Esophagus squamous epithelium (tissue), 5 donors: Measurements from ENCODE around the gene PAGR1. TPM values are rescaled to one million over a fixed set of nuclear protein-coding genes. Genes with fewer than 3 reads are reported as not detected.

Experiments
- DNase-seq: peaks from one replicate; lab custom pipeline; 2025; lab: John Stamatoyannopoulos, UW
- H3K27ac ChIP-seq, 4 donors: fragments of 200-600 bp; sonication (generic); one replicate each; pipeline ENCODE4 v1.5.1; 2016 to 2019; ENCODE audit warnings: mild to moderate bottlenecking in 1 of 4
- H3K27me3 ChIP-seq, 4 donors: fragments of 200-600 bp; sonication (generic); 1 replicate in 3 of 4; 2 replicates in 1 of 4; pipeline versions ENCODE4 v1.5.1 to v1.6.0; 2017 to 2021; ENCODE audit warnings: antibody characterized with exemption in 1 of 4
- H3K36me3 ChIP-seq, 3 donors: fragments of 200-600 bp; sonication (generic); one replicate each; pipeline ENCODE4 v1.5.1; 2016 to 2019
- H3K4me1 ChIP-seq, 3 donors: fragments of 200-600 bp; sonication (generic); one replicate each; pipeline ENCODE4 v1.5.1; 2017 to 2019
- H3K4me3 ChIP-seq, 4 donors: fragments of 200-600 bp; sonication (generic); 1 replicate in 3 of 4; 2 replicates in 1 of 4; pipeline ENCODE4 v1.5.1; 2016 to 2019; ENCODE audit warnings: mild to moderate bottlenecking in 2 of 4, moderate library complexity in 1 of 4
- H3K9me3 ChIP-seq, 3 donors: fragments of 200-600 bp; sonication (generic); one replicate each; pipeline ENCODE4 v1.5.1; 2016 to 2019
- POLR2A ChIP-seq, 4 donors: fragments of 450-650 bp; IDR thresholded peaks; one replicate each; pipeline ENCODE4 v1.6.1; 2017; ENCODE audit warnings: antibody characterized with exemption in 4 of 4, mild to moderate bottlenecking in 4 of 4, moderate library complexity in 3 of 4
- WGBS, 2 donors: methylation state at CpG; one replicate each; pipeline ENCODE4 v1.1.5; 2018; 5-methylcytosine and 5-hydroxymethylcytosine counted together
- intact Hi-C: fragments of 100-400 bp; cut with DNase I; formaldehyde crosslinking; loops from one replicate; pipeline ENCODE4 v1.15.0; 2022
- total RNA-seq, 4 donors: library from RNA; depleted of rRNA; stranded (reverse); fragments of >200 nt; gene quantifications; one replicate each; pipeline ENCODE4 v1.1.0, GENCODE V29; 2016
- TF ChIP-seq, protein P1 (sequence below), 6 experiments: fragments of 450-650 bp in 4 of 6; fragments of 200-600 bp in 2 of 6; sonication (generic) in 2 of 6; IDR thresholded peaks; one replicate each; pipeline ENCODE4 v1.5.1; 2016 to 2019; ENCODE audit warnings: antibody characterized with exemption in 6 of 6, mild to moderate bottlenecking in 4 of 6, moderate library complexity in 4 of 6
- donor health status: DM: yes; HTN: yes; CAD: no.

PAGR1 gene
- total RNA-seq, 4 donors from 2014 or later, result 25.4 to 37.6 (median 32.8) TPM

DNA sequence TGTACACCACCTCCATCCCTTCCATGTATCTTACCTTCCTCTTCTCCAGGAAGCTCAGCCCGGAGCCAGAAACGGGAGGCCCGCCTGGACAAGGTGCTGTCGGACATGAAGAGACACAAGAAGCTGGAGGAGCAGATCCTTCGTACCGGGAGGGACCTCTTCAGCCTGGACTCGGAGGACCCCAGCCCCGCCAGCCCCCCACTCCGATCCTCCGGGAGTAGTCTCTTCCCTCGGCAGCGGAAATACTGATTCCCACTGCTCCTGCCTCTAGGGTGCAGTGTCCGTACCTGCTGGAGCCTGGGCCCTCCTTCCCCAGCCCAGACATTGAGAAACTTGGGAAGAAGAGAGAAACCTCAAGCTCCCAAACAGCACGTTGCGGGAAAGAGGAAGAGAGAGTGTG lies 3.6 kb downstream of the PAGR1 start:
- Histone ChIP-seq H3K27me3 (no peaks in the 10 kb centered on the region), H3K36me3 (peaks cover 0 to 22% (median 3%) of the 10 kb centered on the region in 3 donors), H3K27ac (peak overlapping the region; percentile 82 to 95 (median 92)), H3K9me3 (no peaks in the 10 kb centered on the region), H3K4me3 (peak overlapping the region in 1 of 4 donors; percentile 86), H3K4me1 (peaks cover 59 to 90% (median 68%) of the 10 kb centered on the region in 3 donors)
- whole genome bisulfite sequencing, 2 donors, result 36 to 65% methylated on average over 14 of the region's 15 CpGs
- intact Hi-C loops, result no loop called here
- TF ChIP-seq, protein P1, sequence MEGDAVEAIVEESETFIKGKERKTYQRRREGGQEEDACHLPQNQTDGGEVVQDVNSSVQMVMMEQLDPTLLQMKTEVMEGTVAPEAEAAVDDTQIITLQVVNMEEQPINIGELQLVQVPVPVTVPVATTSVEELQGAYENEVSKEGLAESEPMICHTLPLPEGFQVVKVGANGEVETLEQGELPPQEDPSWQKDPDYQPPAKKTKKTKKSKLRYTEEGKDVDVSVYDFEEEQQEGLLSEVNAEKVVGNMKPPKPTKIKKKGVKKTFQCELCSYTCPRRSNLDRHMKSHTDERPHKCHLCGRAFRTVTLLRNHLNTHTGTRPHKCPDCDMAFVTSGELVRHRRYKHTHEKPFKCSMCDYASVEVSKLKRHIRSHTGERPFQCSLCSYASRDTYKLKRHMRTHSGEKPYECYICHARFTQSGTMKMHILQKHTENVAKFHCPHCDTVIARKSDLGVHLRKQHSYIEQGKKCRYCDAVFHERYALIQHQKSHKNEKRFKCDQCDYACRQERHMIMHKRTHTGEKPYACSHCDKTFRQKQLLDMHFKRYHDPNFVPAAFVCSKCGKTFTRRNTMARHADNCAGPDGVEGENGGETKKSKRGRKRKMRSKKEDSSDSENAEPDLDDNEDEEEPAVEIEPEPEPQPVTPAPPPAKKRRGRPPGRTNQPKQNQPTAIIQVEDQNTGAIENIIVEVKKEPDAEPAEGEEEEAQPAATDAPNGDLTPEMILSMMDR (IDR thresholded peaks at IDR 0.05), result peak in 3 of 6 experiments; percentile 17 to 40 (median 27)
- no peak for TF ChIP-seq POLR2A (IDR thresholded peaks at IDR 0.05)
- DNase-seq, result no peak

DNA sequence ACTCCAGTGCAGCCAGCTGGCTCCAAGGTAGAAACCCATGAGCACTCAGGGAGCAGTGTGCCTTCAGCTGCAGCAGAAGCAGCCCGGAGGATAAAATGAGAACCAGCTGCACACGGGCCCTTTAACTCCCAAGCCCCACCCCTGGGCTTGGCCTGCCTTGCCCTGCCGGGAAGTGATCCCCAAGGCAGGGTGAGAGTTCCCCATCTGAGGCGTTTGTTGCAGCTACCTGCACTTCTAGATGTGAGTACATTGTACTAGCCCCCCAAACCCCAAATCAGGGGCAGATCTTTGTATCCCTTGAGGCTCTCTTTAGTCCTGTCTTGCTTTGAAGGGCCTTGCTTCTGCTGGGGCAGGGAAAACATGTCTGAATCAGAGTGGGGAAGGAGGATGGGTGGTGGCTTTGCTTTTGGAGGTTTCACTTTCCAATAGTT lies 4.3 kb downstream of the PAGR1 start, which contains the start of gene MVP:
Gene MVP, plus strand, starts transcription at position 192 of the 431 bp plus-strand sequence. CDS start 10,088 bp downstream, outside the sequence.
- Histone ChIP-seq H3K4me1 (peaks cover 64 to 90% (median 68%) of the 10 kb centered on the region in 3 donors), H3K36me3 (peaks cover 0 to 22% (median 3%) of the 10 kb centered on the region in 3 donors), H3K27ac (peak within 1 kb of the TSS; percentile 82 to 95 (median 92)), H3K9me3 (no peaks in the 10 kb centered on the region), H3K27me3 (no peaks in the 10 kb centered on the region), H3K4me3 (peak within 1 kb of the TSS; percentile 47 to 86 (median 66))
- WGBS, 2 donors, result 0% methylated on average over 4 of the region's 4 CpGs; no CpG with 5 or more reads in 1 of the 2 donors
- no peak for DNase-seq
- TF ChIP-seq POLR2A (IDR thresholded peaks at IDR 0.05), result peak in 1 of 4 donors; percentile 67
- TF ChIP-seq, protein P1 (IDR thresholded peaks at IDR 0.05), result no peak
- intact Hi-C loops, result no loop called here

DNA sequence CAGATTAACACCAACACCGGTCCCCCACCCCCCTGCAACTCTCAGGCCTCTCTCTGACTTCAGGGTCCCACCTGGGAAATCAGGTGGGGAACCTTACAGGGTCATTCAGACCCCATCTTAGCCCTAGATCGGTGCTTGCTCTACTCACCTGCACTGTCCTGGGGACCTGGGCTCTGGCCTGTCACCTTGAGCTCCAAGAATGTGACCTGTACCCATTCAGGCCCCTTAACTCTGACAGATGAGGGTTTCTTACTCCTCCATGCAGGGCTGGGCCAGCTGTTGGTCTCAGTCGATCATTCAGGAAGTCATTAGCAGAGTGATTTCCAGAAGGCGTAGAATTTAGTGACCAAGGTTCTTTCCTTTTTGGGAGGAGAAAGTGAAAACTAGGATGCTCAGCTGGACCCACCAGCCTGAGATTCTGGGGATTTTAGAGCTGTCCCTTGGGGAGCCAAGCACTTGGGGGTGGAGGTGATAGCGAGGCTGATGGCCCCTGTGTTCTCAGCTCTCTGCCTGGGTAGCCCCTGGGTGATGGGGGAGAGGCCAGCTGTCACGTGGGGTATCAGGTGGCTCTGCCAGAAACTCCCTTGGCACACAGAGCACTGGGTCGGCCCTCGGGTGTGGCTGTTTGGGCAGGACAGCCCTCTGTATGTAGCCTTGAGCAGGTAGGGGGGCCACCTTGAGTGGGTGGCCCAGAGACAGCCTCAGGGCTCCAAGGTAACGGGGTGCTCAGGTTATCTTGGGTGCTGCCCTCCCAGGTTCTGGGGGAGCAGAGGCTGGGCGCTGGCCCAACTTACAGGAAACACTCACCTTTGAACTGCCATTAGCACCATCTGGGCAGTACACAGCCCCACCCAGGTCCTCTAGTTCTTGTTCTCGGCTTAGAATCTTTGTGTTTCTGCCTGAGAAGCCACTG lies 5.0 kb downstream of the PAGR1 start:
- H3K4me1 ChIP-seq, result peaks cover 70 to 94% (median 74%) of the 10 kb centered on the region in 3 donors
- H3K27me3 ChIP-seq, result no peaks in the 10 kb centered on the region
- peak overlapping the region; percentile 82 to 95 (median 92) for H3K27ac ChIP-seq
- intact Hi-C loops, result no loop called here
- no peaks in the 10 kb centered on the region for H3K9me3 ChIP-seq
- no peak for DNase-seq
- TF ChIP-seq, protein P1 (IDR thresholded peaks at IDR 0.05), result no peak
- TF ChIP-seq POLR2A (IDR thresholded peaks at IDR 0.05), result peak in 1 of 4 donors; percentile 29
- peak overlapping the region; percentile 47 to 86 (median 66) for H3K4me3 ChIP-seq
- peaks cover 0 to 22% (median 3%) of the 10 kb centered on the region in 3 donors for H3K36me3 ChIP-seq
- 9 to 15% methylated on average over 4 to 6 of the region's 11 CpGs for WGBS, 2 donors

DNA sequence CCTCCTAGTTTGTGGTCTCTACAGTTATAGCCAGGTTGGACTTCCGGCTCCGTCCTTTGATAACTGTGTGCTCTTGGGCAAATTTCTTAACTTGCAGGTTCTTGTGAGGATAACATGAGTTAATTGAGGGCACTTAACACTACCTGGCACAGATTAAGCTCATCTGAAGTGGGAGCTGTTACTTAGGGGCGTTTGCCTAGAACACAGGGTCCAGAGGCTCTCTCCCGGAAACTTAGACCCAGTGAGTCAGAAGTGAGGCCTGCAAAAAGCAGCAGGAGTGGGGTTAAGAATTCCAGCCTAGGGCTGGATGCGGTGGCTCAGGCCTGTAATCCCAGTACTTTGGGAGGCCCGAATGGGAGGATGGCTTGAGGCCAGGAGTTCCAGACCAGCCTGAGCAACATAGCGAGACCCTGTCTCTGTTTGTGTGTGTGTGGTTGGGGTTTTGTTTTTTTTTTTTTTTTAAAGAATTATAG lies 5.7 kb downstream of the PAGR1 start:
- no peak for TF ChIP-seq POLR2A (IDR thresholded peaks at IDR 0.05)
- TF ChIP-seq, protein P1 (IDR thresholded peaks at IDR 0.05), result no peak
- no peak for DNase-seq
- Histone ChIP-seq H3K36me3 (peaks cover 0 to 22% (median 3%) of the 10 kb centered on the region in 3 donors), H3K27me3 (no peaks in the 10 kb centered on the region), H3K4me1 (peaks cover 74 to 100% (median 80%) of the 10 kb centered on the region in 3 donors), H3K4me3 (peak overlapping the region; percentile 47 to 86 (median 66)), H3K9me3 (no peaks in the 10 kb centered on the region), H3K27ac (peak overlapping the region; percentile 82 to 95 (median 92))
- intact Hi-C loops, result no loop called here
- WGBS, 2 donors, result 26 to 31% methylated on average over 5 of the region's 7 CpGs
